OCI-LY3 (cell line): ENCODE results near the gene TAF10.

Source experiments
- H2AFZ ChIP-seq: fragments of 200-600, 300-600 bp; shearing (Covaris generic); 2 replicates; pipeline ENCODE4 v1.6.0; 2014; ENCODE audit warnings: antibody characterized with exemption, low read depth, low read length
- H3K27ac ChIP-seq: fragments of 200-600, 300-600 bp; sonication (generic); 2 replicates; pipeline ENCODE4 v1.5.1; 2014; ENCODE audit warnings: mild to moderate bottlenecking, low read length, moderate library complexity, mixed read lengths
- H3K27me3 ChIP-seq: fragments of 200-600, 300-600 bp; sonication (generic); 2 replicates; pipeline ENCODE4 v1.6.1; 2014; ENCODE audit warnings: low read depth, low read length, mixed read lengths
- H3K36me3 ChIP-seq: fragments of 200-600, 300-600 bp; sonication (generic); replicated peaks from 2 replicates; pipeline ENCODE3; 2014; ENCODE audit warnings: low read depth, low read length, mixed read lengths
- H3K4me1 ChIP-seq: fragments of 300-600, 200-600 bp; sonication (generic); 2 replicates; pipeline ENCODE4 v1.6.1; 2014; ENCODE audit warnings: low read length, mixed read lengths
- H3K4me2 ChIP-seq: fragments of 200-600, 300-600 bp; sonication (generic); 2 replicates; pipeline ENCODE4 v1.6.1; 2014; ENCODE audit warnings: low read length, mixed read lengths
- H3K4me3 ChIP-seq: fragments of 300-600, 200-600 bp; sonication (generic); 2 replicates; pipeline ENCODE4 v1.5.1; 2014; ENCODE audit warnings: antibody characterized with exemption, mild to moderate bottlenecking, low read length, moderate library complexity
- H3K79me2 ChIP-seq: fragments of 300-600, 200-600 bp; shearing (Covaris generic); 2 replicates; pipeline ENCODE4 v1.6.1; 2014; ENCODE audit warnings: mild to moderate bottlenecking, low read length, mixed read lengths
- H3K9ac ChIP-seq: fragments of 300-600, 200-600 bp; shearing (Covaris generic); 2 replicates; pipeline ENCODE4 v1.6.0; 2014; ENCODE audit warnings: mild to moderate bottlenecking, low read length, moderate library complexity
- H3K9me3 ChIP-seq: fragments of 200-600, 300-600 bp; shearing (Covaris generic); 2 replicates; pipeline ENCODE4 v1.6.1; 2014; ENCODE audit warnings: low read length, mixed read lengths; ENCODE audit not compliant: insufficient read depth
- H4K20me1 ChIP-seq: fragments of 200-600, 300-600 bp; sonication (generic); 2 replicates; pipeline ENCODE4 v1.6.1; 2016; ENCODE audit warnings: low read length, mixed read lengths; ENCODE audit not compliant: insufficient read depth
- EZH2phosphoT487 ChIP-seq: fragments of 200-600 bp; shearing (Covaris generic); IDR thresholded peaks from 2 replicates; pipeline ENCODE4 v1.6.1; 2018; ENCODE audit warnings: antibody characterized with exemption, mixed run types, low read depth
- TF ChIP-seq, protein P1 (sequence below): fragments of 200-600, 300-600 bp; sonication (generic); IDR thresholded peaks from 2 replicates; pipeline ENCODE4 v1.5.1; 2014; ENCODE audit warnings: antibody characterized with exemption, low read length, low read depth

The TAF10 gene

DNA sequence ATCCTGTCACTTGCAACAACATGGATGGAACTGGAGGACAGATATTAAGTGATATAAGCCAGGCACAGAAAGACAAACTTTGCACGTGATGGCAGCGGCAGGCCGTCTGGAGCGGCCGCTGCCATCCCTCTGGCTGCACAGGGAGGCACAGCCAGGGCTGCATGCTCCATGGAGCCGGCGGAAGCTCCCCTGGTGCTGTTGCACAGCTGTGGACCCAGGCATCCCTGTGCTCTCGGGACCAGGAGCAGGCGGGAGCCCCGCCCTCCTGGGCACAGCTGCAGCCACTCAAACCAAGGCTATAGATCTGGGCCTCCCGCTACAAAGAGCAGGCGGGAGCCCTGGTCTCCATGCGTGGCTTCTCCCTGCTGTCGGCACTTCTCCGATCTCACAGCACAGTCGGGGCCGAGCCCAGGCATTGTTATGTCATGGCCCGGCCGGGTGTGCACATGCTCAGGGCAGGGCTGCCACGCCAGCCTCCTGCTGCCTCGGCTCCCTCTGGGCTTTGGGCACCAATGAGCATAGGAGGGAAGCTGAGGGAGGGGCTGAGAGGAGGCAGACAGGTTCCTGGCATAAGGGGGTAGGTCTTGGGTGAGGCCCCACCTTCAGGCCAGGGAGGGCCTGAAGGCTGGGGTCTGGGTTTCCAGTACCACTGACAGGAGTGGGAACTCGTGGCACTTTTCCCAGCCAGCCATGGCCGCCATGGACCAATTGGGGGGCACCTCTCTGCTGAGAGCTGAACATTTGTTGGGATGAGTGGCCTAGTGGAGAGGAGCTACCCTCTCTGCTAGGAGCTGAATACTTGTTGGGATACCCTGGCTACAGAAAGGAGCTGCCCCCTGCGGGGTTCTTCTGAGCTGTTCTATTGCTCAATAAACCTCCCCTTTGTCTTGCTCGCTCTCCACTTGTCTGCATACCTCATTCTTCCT lies 25.3 kb downstream of the TAF10 start:
- Histone ChIP-seq H3K4me2 (no peak overlapping the region), H3K4me1 (no peaks in the 10 kb centered on the region), H2AFZ (no peak overlapping the region)

DNA sequence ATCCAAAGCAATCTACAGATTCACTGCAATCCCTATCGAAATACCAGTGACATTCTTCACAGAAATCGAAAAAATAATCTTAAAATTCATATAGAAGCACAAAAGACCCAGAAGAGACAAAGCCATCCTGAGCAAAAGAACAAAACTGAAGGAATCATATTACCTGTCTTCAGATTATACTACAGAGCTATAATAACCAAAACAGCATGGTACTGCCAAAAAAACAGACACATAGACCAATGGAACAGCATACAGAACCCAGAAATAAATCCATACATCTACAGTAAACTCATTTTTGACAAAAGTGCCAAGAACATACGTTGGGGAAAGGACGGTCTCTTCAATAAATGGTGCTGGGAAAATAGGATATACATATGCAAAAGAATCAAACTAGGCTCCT lies 27.5 kb downstream of the TAF10 start:
- H3K36me3 ChIP-seq = peaks cover 8% of the 10 kb centered on the region
- H3K4me1 ChIP-seq = no peaks in the 10 kb centered on the region
- no peaks in the 10 kb centered on the region for H4K20me1 ChIP-seq
- TF ChIP-seq, protein P1, sequence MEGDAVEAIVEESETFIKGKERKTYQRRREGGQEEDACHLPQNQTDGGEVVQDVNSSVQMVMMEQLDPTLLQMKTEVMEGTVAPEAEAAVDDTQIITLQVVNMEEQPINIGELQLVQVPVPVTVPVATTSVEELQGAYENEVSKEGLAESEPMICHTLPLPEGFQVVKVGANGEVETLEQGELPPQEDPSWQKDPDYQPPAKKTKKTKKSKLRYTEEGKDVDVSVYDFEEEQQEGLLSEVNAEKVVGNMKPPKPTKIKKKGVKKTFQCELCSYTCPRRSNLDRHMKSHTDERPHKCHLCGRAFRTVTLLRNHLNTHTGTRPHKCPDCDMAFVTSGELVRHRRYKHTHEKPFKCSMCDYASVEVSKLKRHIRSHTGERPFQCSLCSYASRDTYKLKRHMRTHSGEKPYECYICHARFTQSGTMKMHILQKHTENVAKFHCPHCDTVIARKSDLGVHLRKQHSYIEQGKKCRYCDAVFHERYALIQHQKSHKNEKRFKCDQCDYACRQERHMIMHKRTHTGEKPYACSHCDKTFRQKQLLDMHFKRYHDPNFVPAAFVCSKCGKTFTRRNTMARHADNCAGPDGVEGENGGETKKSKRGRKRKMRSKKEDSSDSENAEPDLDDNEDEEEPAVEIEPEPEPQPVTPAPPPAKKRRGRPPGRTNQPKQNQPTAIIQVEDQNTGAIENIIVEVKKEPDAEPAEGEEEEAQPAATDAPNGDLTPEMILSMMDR = no peak
- no peak for TF ChIP-seq EZH2phosphoT487
- no peak overlapping the region for H2AFZ ChIP-seq
- H3K79me2 ChIP-seq = no peaks in the 10 kb centered on the region; the same call in 1 of the 2 replicates
- H3K9me3 ChIP-seq = no peaks in the 10 kb centered on the region
- no peak overlapping the region for H3K27ac ChIP-seq
- H3K27me3 ChIP-seq = no peaks in the 10 kb centered on the region
- no peak overlapping the region for H3K9ac ChIP-seq
- no peak overlapping the region for H3K4me2 ChIP-seq
- H3K4me3 ChIP-seq = no peak overlapping the region

More for the DNA sequence above, 25.3 kb downstream of the TAF10 start:
- Histone ChIP-seq H3K79me2 (no peaks in the 10 kb centered on the region; the same call in 1 of the 2 replicates), H3K27ac (no peak overlapping the region), H3K36me3 (peaks cover 13% of the 10 kb centered on the region), H3K9ac (no peak overlapping the region), H3K4me3 (no peak overlapping the region), H4K20me1 (no peaks in the 10 kb centered on the region), H3K27me3 (no peaks in the 10 kb centered on the region), H3K9me3 (no peaks in the 10 kb centered on the region)
- TF ChIP-seq EZH2phosphoT487 = no peak
- TF ChIP-seq, protein P1 = no peak

DNA sequence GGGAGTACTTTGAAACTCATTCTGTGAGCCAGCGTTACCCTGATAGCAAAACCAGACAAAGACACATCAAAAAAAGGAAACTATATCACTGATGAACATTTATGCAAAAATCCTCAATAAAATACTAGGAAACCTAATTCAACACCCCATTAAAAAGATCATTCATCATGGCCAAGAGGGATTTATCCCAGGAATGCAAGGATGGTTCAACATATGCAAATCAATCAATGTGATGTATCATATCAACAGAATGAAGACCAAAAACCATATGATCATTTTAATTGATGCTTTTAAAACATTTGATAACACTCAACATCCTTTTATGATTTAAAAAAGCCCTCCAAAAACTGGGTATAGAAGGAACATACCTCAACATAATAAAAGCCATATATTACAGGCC lies 28.4 kb downstream of the TAF10 start:
- Histone ChIP-seq H3K36me3 (peaks cover 8% of the 10 kb centered on the region), H3K9me3 (no peaks in the 10 kb centered on the region), H3K9ac (no peak overlapping the region), H3K4me1 (no peaks in the 10 kb centered on the region), H4K20me1 (no peaks in the 10 kb centered on the region), H2AFZ (no peak overlapping the region), H3K27ac (no peak overlapping the region), H3K4me3 (no peak overlapping the region), H3K27me3 (no peaks in the 10 kb centered on the region), H3K79me2 (no peaks in the 10 kb centered on the region; the same call in 1 of the 2 replicates), H3K4me2 (no peak overlapping the region)
- TF ChIP-seq EZH2phosphoT487 = no peak
- TF ChIP-seq, protein P1 = no peak

DNA sequence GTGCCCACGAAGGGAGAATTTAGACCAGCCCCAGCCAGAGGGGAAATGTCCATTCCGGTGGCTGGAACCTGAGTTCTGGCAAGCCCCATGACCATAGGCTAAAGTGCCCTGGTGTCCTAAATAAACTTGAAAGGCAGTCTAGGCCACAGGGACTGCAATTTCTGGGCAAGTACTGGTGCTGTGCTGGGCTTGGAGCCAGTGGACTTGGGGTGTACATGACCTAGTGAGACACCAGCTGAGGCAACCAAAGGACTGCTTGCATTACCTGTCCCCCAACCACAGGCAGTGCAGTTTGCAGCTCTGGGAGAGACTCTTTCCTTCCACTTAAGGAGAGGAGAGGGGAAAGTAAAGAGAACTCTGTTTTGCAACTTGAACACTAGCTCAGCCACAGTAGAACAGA lies 32.3 kb downstream of the TAF10 start:
- Histone ChIP-seq H2AFZ (no peak overlapping the region), H3K9me3 (no peaks in the 10 kb centered on the region), H4K20me1 (no peaks in the 10 kb centered on the region), H3K36me3 (peaks cover 8% of the 10 kb centered on the region), H3K27ac (no peak overlapping the region), H3K9ac (no peak overlapping the region), H3K79me2 (no peaks in the 10 kb centered on the region; the same call in 1 of the 2 replicates), H3K4me3 (no peak overlapping the region), H3K4me2 (no peak overlapping the region), H3K27me3 (no peaks in the 10 kb centered on the region), H3K4me1 (no peaks in the 10 kb centered on the region)
- TF ChIP-seq, protein P1 = no peak
- TF ChIP-seq EZH2phosphoT487 = no peak
